ENCODE measurements around the gene YIPF4. TPM values are rescaled to one million over a fixed set of nuclear protein-coding genes. Genes with fewer than 3 reads are reported as not detected.

The YIPF4 gene
- total and polyA plus RNA-seq, 2 of the 8 experiments (the other 6 are each of a cell fraction or from before 2014, with no cell fraction given), result 2.9 to 21.4 TPM

- Histone ChIP-seq H3K27ac (ENCODE audit: low read depth, low read length) (no peak overlapping the region), H3K36me3 (ENCODE audit: control insufficient read depth in 2 of 4, insufficient read depth in 4 of 4, low read length in 3 of 4) (no peaks in the 10 kb centered on the region), H3K9ac (replicated peaks in 1 of 4; ENCODE audit: extremely low read depth in 1 of 4, low read depth in 3 of 4, low read length in 3 of 4) (no peak overlapping the region), H3K27me3 (replicated peaks in 1 of 4; ENCODE audit: control insufficient read depth in 3 of 4, extremely low read depth in 1 of 4, insufficient read depth in 3 of 4, low read length in 3 of 4) (no peaks in the 10 kb centered on the region), H4K91ac (replicated peaks; ENCODE audit: insufficient read length, low read length) (no peak overlapping the region), H4K20me1 (replicated peaks in 1 of 2; ENCODE audit: control insufficient read depth in 1 of 2, insufficient read depth in 2 of 2, low read length in 2 of 2) (no peaks in the 10 kb centered on the region), H4K8ac (ENCODE audit: extremely low read depth, insufficient read depth, low read length) (no peak overlapping the region), H3K9me3 (ENCODE audit: insufficient read depth in 2 of 2, low read depth in 1 of 2, low read length in 1 of 2) (no peaks in the 10 kb centered on the region), H3K14ac (ENCODE audit: insufficient read length) (no peak overlapping the region), H4K5ac (ENCODE audit: insufficient read length, low read depth, low read length) (no peak overlapping the region), H2AK5ac (ENCODE audit: low read depth, low read length) (no peak overlapping the region), H3K4me3 (ENCODE audit: extremely low read depth in 1 of 4, insufficient read depth in 2 of 4, low read depth in 3 of 4, low read length in 4 of 4) (no peak overlapping the region), H2BK20ac (ENCODE audit: low read length) (no peak overlapping the region), H2BK12ac (ENCODE audit: low read depth, low read length) (no peak overlapping the region), H2BK120ac (replicated peaks; ENCODE audit: low read depth, low read length) (no peak overlapping the region), H3K23ac (ENCODE audit: insufficient read length) (no peak overlapping the region), H3K4ac (replicated peaks; ENCODE audit: insufficient read length, low read depth, low read length) (no peak overlapping the region), H3K79me2 (ENCODE audit: control insufficient read depth in 1 of 2, insufficient read depth in 2 of 2, low read length in 2 of 2) (no peaks in the 10 kb centered on the region), H3K79me1 (ENCODE audit: low read depth, low read length) (no peaks in the 10 kb centered on the region), H2AFZ (ENCODE audit: low read length) (no peak overlapping the region), H3K23me2 (ENCODE audit: low read depth, low read length) (no peaks in the 10 kb centered on the region), H3K4me1 (replicated peaks in 1 of 4; ENCODE audit: control insufficient read depth in 3 of 4, insufficient read depth in 4 of 4, low read length in 3 of 4) (no peaks in the 10 kb centered on the region), H3K56ac (replicated peaks; ENCODE audit: insufficient read length, low read depth, low read length) (no peak overlapping the region), H3K18ac (ENCODE audit: extremely low read depth, low read length) (no peak overlapping the region), H2BK15ac (ENCODE audit: low read length) (no peak overlapping the region), H3K4me2 (ENCODE audit: insufficient read depth in 1 of 2, low read depth in 2 of 2, low read length in 2 of 2) (no peak overlapping the region), H2BK5ac (ENCODE audit: low read depth, low read length) (no peak overlapping the region)
- TF ChIP-seq CTBP2 (IDR thresholded peaks at IDR 0.05; ENCODE audit: borderline replicate concordance, insufficient read depth, insufficient read length, low read length) (no peak), SP4 (IDR thresholded peaks at IDR 0.05; ENCODE audit: low read length) (no peak), CHD2 (IDR thresholded peaks at IDR 0.05; ENCODE audit: low read length) (no peak), ASH2L (IDR thresholded peaks at IDR 0.05; ENCODE audit: low read length) (no peak), SIN3A (conservative IDR thresholded peaks at IDR 0.05 in 1 of 2, IDR thresholded peaks at IDR 0.05 in 1 of 2; ENCODE audit: low read depth in 1 of 2, low read length in 2 of 2) (no peak), CTCF (IDR thresholded peaks at IDR 0.05; ENCODE audit: control extremely low read depth in 1 of 3, insufficient read depth in 1 of 3, low read depth in 1 of 3, low read length in 3 of 3) (no peak), PHF8 (conservative IDR thresholded peaks at IDR 0.05; ENCODE audit: low read depth, low read length) (no peak)
- FAIRE-seq, result no peak
- ChIA-PET CTCF (ENCODE audit: partially characterized antibody) (no interaction called here), POLR2A (ENCODE audit: partially characterized antibody) (no interaction called here)
- 89% methylated on average over 2 of the region's 2 CpGs; no CpG with 5 or more reads in 1 of the 2 experiments for WGBS, 2 experiments (ENCODE audit: extremely low coverage in 1 of 2, insufficient coverage in 1 of 2, insufficient read length in 1 of 2, insufficient replicate concordance in 2 of 2, low coverage in 1 of 2, low lambda C conversion rate in 2 of 2, missing lambda C conversion rate in 1 of 2)
- no peak for DNase-seq (ENCODE audit: low read depth in 1 of 2, low spot score in 2 of 2)
These were observed 52.4 kb downstream of the YIPF4 start for GRCh38 chr2:32330136-32330535.

Measured in H1 (cell line).